Measurements from ENCODE around the gene TPO.

- TF ChIP-seq CTCF (IDR thresholded peaks at IDR 0.05) (no peak), POLR2A (IDR thresholded peaks at IDR 0.05) (no peak), POLR2AphosphoS5 (IDR thresholded peaks at IDR 0.05) (no peak)
Observed at GRCh38 chr2:1451422-1451821, 38.2 kb downstream of the TPO start.

Measured in suprapubic skin (tissue), 4 donors.